IMR-90 (cell line): ENCODE measurements around the gene DSCAM. TPM values are rescaled to one million over a fixed set of nuclear protein-coding genes. Genes with fewer than 3 reads are reported as not detected.

ENCODE experiments used
- ATAC-seq: fragments of 200-7000 bp; cut with Tn5 transposase; 2 replicates; pipeline ENCODE4 v1.9.1; 2020; ENCODE audit warnings: low read depth, mild to moderate bottlenecking, moderate library complexity
- BruUV-seq: library from RNA; stranded (reverse); fragments of 400-500 nt; replicated peaks from 2 replicates; lab custom pipeline; 2021; lab: Mats Ljungman, UMichigan
- CTCF ChIA-PET: fragments of 300-600 bp; formaldehyde crosslinking; extraction: SDS; loops from one replicate; lab custom pipeline; 2021; ENCODE audit warnings: antibody characterized with exemption; lab: Yijun Ruan, JAX
- POLR2A ChIA-PET: fragments of 300-600 bp; sonication (Branson Sonifier 250); formaldehyde crosslinking; loops from one replicate; lab custom pipeline; 2022; ENCODE audit warnings: antibody characterized with exemption; ENCODE audit not compliant: unreplicated experiment; lab: Charles Lee
- DNase-seq: peaks from one replicate; pipeline ENCODE4 v3.0.0; 2013
- H2AFZ ChIP-seq: replicated peaks from 2 replicates; pipeline ENCODE3; 2013; ENCODE audit warnings: low read length, mild to moderate bottlenecking; ENCODE audit not compliant: poor library complexity
- H2AK5ac ChIP-seq: 2 replicates; pipeline ENCODE4 v1.6.1; 2013; ENCODE audit warnings: low read depth, low read length, inconsistent platforms
- H2AK9ac ChIP-seq: replicated peaks from 2 replicates; pipeline ENCODE3; 2013; ENCODE audit warnings: mild to moderate bottlenecking, low read depth, low read length, moderate library complexity; ENCODE audit not compliant: poor library complexity
- H2BK120ac ChIP-seq: 2 replicates; pipeline ENCODE4 v1.6.1; 2013; ENCODE audit warnings: low read depth, low read length, inconsistent platforms
- H2BK15ac ChIP-seq: 3 replicates; pipeline ENCODE4 v1.6.1; 2013; ENCODE audit warnings: low read depth, low read length, inconsistent platforms
- H2BK20ac ChIP-seq: 2 replicates; pipeline ENCODE4 v1.6.1; 2013; ENCODE audit warnings: low read depth, mild to moderate bottlenecking, inconsistent platforms, low read length, moderate library complexity
- H2BK5ac ChIP-seq: 2 replicates; pipeline ENCODE4 v1.6.1; 2013; ENCODE audit warnings: mild to moderate bottlenecking, low read depth, low read length, inconsistent platforms; ENCODE audit not compliant: poor library complexity, severe bottlenecking
- H3K14ac ChIP-seq: replicated peaks from 2 replicates; pipeline ENCODE4 v1.6.1; 2013; ENCODE audit warnings: low read depth, low read length, inconsistent platforms
- H3K18ac ChIP-seq: 2 replicates; pipeline ENCODE4 v1.6.1; 2013; ENCODE audit warnings: low read depth, low read length, control low read depth
- H3K23ac ChIP-seq: 2 replicates; pipeline ENCODE4 v1.6.1; 2013; ENCODE audit warnings: low read depth, low read length, inconsistent platforms
- H3K27ac ChIP-seq: 2 replicates; pipeline ENCODE4 v1.5.1; 2013; ENCODE audit warnings: mild to moderate bottlenecking, control low read depth, low read length; ENCODE audit not compliant: insufficient read depth
- H3K27me3 ChIP-seq: 2 replicates; pipeline ENCODE4 v1.6.1; 2013; ENCODE audit warnings: low read length; ENCODE audit not compliant: control insufficient read depth, insufficient read depth
- H3K36me3 ChIP-seq: 2 replicates; pipeline ENCODE4 v1.6.1; 2013; ENCODE audit warnings: low read length, mixed read lengths; ENCODE audit not compliant: control insufficient read depth, insufficient read depth
- H3K4ac ChIP-seq: 2 replicates; pipeline ENCODE4 v1.6.1; 2013; ENCODE audit warnings: low read depth, low read length, inconsistent platforms
- H3K4me1 ChIP-seq: 2 replicates; pipeline ENCODE4 v1.6.1; 2013; ENCODE audit warnings: low read length, mixed read lengths; ENCODE audit not compliant: control insufficient read depth, insufficient read depth
- H3K4me2 ChIP-seq: 2 replicates; pipeline ENCODE4 v1.6.1; 2013; ENCODE audit warnings: low read depth, mild to moderate bottlenecking, control low read depth, low read length, moderate library complexity
- H3K4me3 ChIP-seq: 2 replicates; pipeline ENCODE4 v1.5.1; 2013; ENCODE audit warnings: low read depth, mild to moderate bottlenecking, control low read depth, low read length, moderate library complexity; ENCODE audit not compliant: insufficient read depth
- H3K56ac ChIP-seq: 2 replicates; pipeline ENCODE4 v1.6.1; 2013; ENCODE audit warnings: low read length, inconsistent platforms; ENCODE audit not compliant: insufficient read depth; ENCODE audit errors: extremely low read depth
- H3K79me1 ChIP-seq, 2 experiments: 2 replicates each; pipeline ENCODE4 v1.6.1; 2013; ENCODE audit warnings: low read length in 2 of 2, inconsistent platforms in 1 of 2, low read depth in 1 of 2
- H3K9ac ChIP-seq: 2 replicates; pipeline ENCODE4 v1.6.1; 2013; ENCODE audit warnings: low read depth, low read length, control low read depth
- H3K9me1 ChIP-seq: 2 replicates; pipeline ENCODE4 v1.6.1; 2013; ENCODE audit warnings: low read length, inconsistent platforms; ENCODE audit not compliant: insufficient read depth
- H3K9me3 ChIP-seq: 2 replicates; pipeline ENCODE4 v1.6.1; 2013; ENCODE audit warnings: low read length; ENCODE audit not compliant: control insufficient read depth, insufficient read depth
- H4K20me1 ChIP-seq: 2 replicates; pipeline ENCODE4 v1.6.1; 2013; ENCODE audit warnings: low read length, inconsistent platforms; ENCODE audit not compliant: insufficient read depth
- H4K5ac ChIP-seq: 2 replicates; pipeline ENCODE4 v1.6.1; 2013; ENCODE audit warnings: mild to moderate bottlenecking, low read depth, low read length, control low read depth
- H4K8ac ChIP-seq, 2 experiments: 2 replicates each; pipeline ENCODE4 v1.6.1; 2013; ENCODE audit warnings: low read depth in 2 of 2, low read length in 2 of 2, control low read depth in 1 of 2, inconsistent platforms in 1 of 2
- H4K91ac ChIP-seq: 2 replicates; pipeline ENCODE4 v1.6.1; 2013; ENCODE audit warnings: low read depth, low read length, inconsistent platforms; ENCODE audit not compliant: insufficient read depth
- BHLHE40 ChIP-seq: fragments of 150-350 bp; IDR thresholded peaks from 2 replicates; pipeline ENCODE4 v1.6.1; 2016; ENCODE audit warnings: mild to moderate bottlenecking, low read depth, low read length
- CEBPB ChIP-seq: IDR thresholded peaks from 2 replicates; pipeline ENCODE4 v1.6.1; 2012; ENCODE audit warnings: low read depth, low read length, improper control_type of control experiment
- FOS ChIP-seq: fragments of 150-350 bp; IDR thresholded peaks from 2 replicates; pipeline ENCODE4 v1.6.1; 2016; ENCODE audit warnings: low read depth, low read length
- MXI1 ChIP-seq: IDR thresholded peaks from 2 replicates; pipeline ENCODE4 v1.6.1; 2012; ENCODE audit warnings: low read depth, mild to moderate bottlenecking, low read length, moderate library complexity, borderline replicate concordance
- POLR2A ChIP-seq: IDR thresholded peaks from 2 replicates; pipeline ENCODE4 v1.6.1; 2012; ENCODE audit warnings: mild to moderate bottlenecking, low read depth, low read length
- RAD21 ChIP-seq: IDR thresholded peaks from 2 replicates; pipeline ENCODE4 v1.6.1; 2012; ENCODE audit warnings: low read length, improper control_type of control experiment
- RCOR1 ChIP-seq: IDR thresholded peaks from 2 replicates; pipeline ENCODE4 v1.6.1; 2012; ENCODE audit warnings: mild to moderate bottlenecking, low read length, improper control_type of control experiment; ENCODE audit not compliant: insufficient replicate concordance
- SMC3 ChIP-seq: fragments of 150-350 bp; IDR thresholded peaks from 2 replicates; pipeline ENCODE4 v1.6.1; 2016; ENCODE audit warnings: low read depth, mild to moderate bottlenecking, antibody characterized with exemption, low read length, moderate library complexity
- USF2 ChIP-seq: fragments of 150-350 bp; IDR thresholded peaks from 2 replicates; pipeline ENCODE4 v1.6.1; 2017; ENCODE audit warnings: mild to moderate bottlenecking, antibody characterized with exemption, low read length, low read depth
- WGBS, 2 experiments: methylation state at CpG; one replicate each; pipeline versions ENCODE4 v1.1.5 to v1.1.7; 2013; ENCODE audit warnings: missing lambda C conversion rate in 2 of 2; ENCODE audit not compliant: insufficient read length in 1 of 2; ENCODE audit errors: extremely low coverage in 2 of 2; 5-methylcytosine and 5-hydroxymethylcytosine counted together
- dilution Hi-C: fragments of 300-500 bp; cut with HindIII; formaldehyde crosslinking; loops from one replicate; pipeline ENCODE4 v1.14.3; 2018; ENCODE audit warnings: low sequenced_read_pairs; ENCODE audit not compliant: unreplicated experiment
- in situ Hi-C: fragments of 300-500 bp; cut with MboI; formaldehyde crosslinking; loops from 3 replicates; pipeline ENCODE4 v1.14.3; 2019; ENCODE audit warnings: low sequenced_read_pairs, inconsistent platforms, mixed read lengths
- intact Hi-C: fragments of 100-400 bp; cut with micrococcal nuclease; formaldehyde crosslinking; loops from 2 replicates; pipeline ENCODE4 v1.10.0; 2022
- polyA plus RNA-seq, 3 experiments: library from polyadenylated mRNA; depleted of rRNA; stranded (reverse); fragments of >200 nt; gene quantifications; 2 replicates each; pipeline ENCODE4 v1.2.3, GENCODE V29; 2012; ENCODE audit warnings: low replicate concordance in 1 of 3
- total RNA-seq: library from RNA; depleted of rRNA; stranded (reverse); fragments of >200 nt; gene quantifications from 2 replicates; pipeline ENCODE4 v1.2.3, GENCODE V29; 2012
- TF ChIP-seq, protein P1 (sequence below): conservative IDR thresholded peaks from 2 replicates; pipeline ENCODE4 v1.5.1; 2012; ENCODE audit warnings: mild to moderate bottlenecking, low read depth, low read length, improper control_type of control experiment

DSCAM gene
- total and polyA plus RNA-seq, 2 of the 4 experiments (the other 2 are of a cell fraction): under 0.01 to 0.02 TPM

GRCh38 chr21:40134731-40135492 lies 712.0 kb downstream of the DSCAM start:
- no peak overlapping the region for H3K4me3 ChIP-seq
- no peak overlapping the region for H4K5ac ChIP-seq
- in situ Hi-C loops: no loop called here
- H3K9me1 ChIP-seq: no peaks in the 10 kb centered on the region
- H2BK120ac ChIP-seq: no peak overlapping the region
- H4K20me1 ChIP-seq: no peaks in the 10 kb centered on the region
- CTCF ChIA-PET: no interaction called here
- H3K23ac ChIP-seq: no peak overlapping the region
- no peak overlapping the region for H3K9ac ChIP-seq
- ATAC-seq: no peak
- H3K18ac ChIP-seq: no peak overlapping the region
- DNase-seq: no peak
- H2AK9ac ChIP-seq: no peak overlapping the region
- H3K36me3 ChIP-seq: no peaks in the 10 kb centered on the region
- H3K56ac ChIP-seq: no peak overlapping the region
- dilution Hi-C loops: no loop called here
- no peak overlapping the region for H4K91ac ChIP-seq
- H2AK5ac ChIP-seq: no peak overlapping the region
- H3K4me1 ChIP-seq: no peaks in the 10 kb centered on the region
- no peak overlapping the region for H3K14ac ChIP-seq
- no peak overlapping the region for H2BK20ac ChIP-seq
- POLR2A ChIA-PET: no interaction called here
- H3K27ac ChIP-seq: no peak overlapping the region
- H4K8ac ChIP-seq: no peak overlapping the region
- H3K4me2 ChIP-seq: no peak overlapping the region
- no peaks in the 10 kb centered on the region for H3K79me1 ChIP-seq
- TF ChIP-seq RAD21 (no peak), USF2 (no peak), CEBPB (no peak), MXI1 (no peak), SMC3 (no peak), RCOR1 (no peak), POLR2A (no peak), BHLHE40 (no peak), FOS (no peak)
- TF ChIP-seq, protein P1, sequence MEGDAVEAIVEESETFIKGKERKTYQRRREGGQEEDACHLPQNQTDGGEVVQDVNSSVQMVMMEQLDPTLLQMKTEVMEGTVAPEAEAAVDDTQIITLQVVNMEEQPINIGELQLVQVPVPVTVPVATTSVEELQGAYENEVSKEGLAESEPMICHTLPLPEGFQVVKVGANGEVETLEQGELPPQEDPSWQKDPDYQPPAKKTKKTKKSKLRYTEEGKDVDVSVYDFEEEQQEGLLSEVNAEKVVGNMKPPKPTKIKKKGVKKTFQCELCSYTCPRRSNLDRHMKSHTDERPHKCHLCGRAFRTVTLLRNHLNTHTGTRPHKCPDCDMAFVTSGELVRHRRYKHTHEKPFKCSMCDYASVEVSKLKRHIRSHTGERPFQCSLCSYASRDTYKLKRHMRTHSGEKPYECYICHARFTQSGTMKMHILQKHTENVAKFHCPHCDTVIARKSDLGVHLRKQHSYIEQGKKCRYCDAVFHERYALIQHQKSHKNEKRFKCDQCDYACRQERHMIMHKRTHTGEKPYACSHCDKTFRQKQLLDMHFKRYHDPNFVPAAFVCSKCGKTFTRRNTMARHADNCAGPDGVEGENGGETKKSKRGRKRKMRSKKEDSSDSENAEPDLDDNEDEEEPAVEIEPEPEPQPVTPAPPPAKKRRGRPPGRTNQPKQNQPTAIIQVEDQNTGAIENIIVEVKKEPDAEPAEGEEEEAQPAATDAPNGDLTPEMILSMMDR: no peak
- no peak overlapping the region for H2BK15ac ChIP-seq
- H2BK5ac ChIP-seq: no peak overlapping the region
- no TSS peak for BruUV-seq
- 60% methylated on average over 1 of the region's 9 CpGs; no CpG with 5 or more reads in 1 of the 2 experiments for WGBS, 2 experiments
- peaks cover 23% of the 10 kb centered on the region for H3K9me3 ChIP-seq
- H3K4ac ChIP-seq: no peak overlapping the region
- intact Hi-C loops: no loop called here
- no peaks in the 10 kb centered on the region for H3K27me3 ChIP-seq
- no peak overlapping the region for H2AFZ ChIP-seq
